H9 (cell line): ENCODE measurements around the gene P2RX2. TPM values are rescaled to one million over a fixed set of nuclear protein-coding genes. Genes with fewer than 3 reads are reported as not detected.

Experiments used
- DNase-seq: peaks from one replicate; pipeline ENCODE4 v3.0.0-alpha.2; 2017
- H2AFZ ChIP-seq: one replicate; pipeline ENCODE4 v1.6.1; 2013; ENCODE audit warnings: mild to moderate bottlenecking, low read length, control low read depth, moderate library complexity
- H2AK5ac ChIP-seq: 2 replicates; pipeline ENCODE4 v1.6.1; 2013; ENCODE audit warnings: low read length, control low read depth, mixed read lengths; ENCODE audit not compliant: insufficient read length
- H2BK120ac ChIP-seq: one replicate; pipeline ENCODE4 v1.6.1; 2013; ENCODE audit warnings: low read depth, mild to moderate bottlenecking, low read length, control low read depth, inconsistent platforms; ENCODE audit not compliant: poor library complexity, severe bottlenecking
- H2BK12ac ChIP-seq: 2 replicates; pipeline ENCODE4 v1.6.1; 2013; ENCODE audit warnings: low read length, control low read depth, mixed read lengths, low read depth; ENCODE audit not compliant: insufficient read length
- H2BK15ac ChIP-seq: 2 replicates; pipeline ENCODE4 v1.6.1; 2013; ENCODE audit warnings: low read depth, low read length, control low read depth
- H2BK20ac ChIP-seq: one replicate; pipeline ENCODE4 v1.6.1; 2013; ENCODE audit warnings: low read depth, mild to moderate bottlenecking, low read length, control low read depth, inconsistent platforms; ENCODE audit not compliant: poor library complexity, severe bottlenecking
- H2BK5ac ChIP-seq: 2 replicates; pipeline ENCODE4 v1.6.1; 2013; ENCODE audit warnings: low read length, control low read depth, mixed read lengths; ENCODE audit not compliant: insufficient read length
- H3K14ac ChIP-seq: 2 replicates; pipeline ENCODE4 v1.6.1; 2013; ENCODE audit warnings: low read length, control low read depth; ENCODE audit not compliant: insufficient read depth
- H3K18ac ChIP-seq: 2 replicates; pipeline ENCODE4 v1.6.1; 2013; ENCODE audit warnings: low read depth, mild to moderate bottlenecking, mixed read lengths, low read length, control low read depth; ENCODE audit not compliant: insufficient read length
- H3K23ac ChIP-seq: 2 replicates; pipeline ENCODE4 v1.6.1; 2013; ENCODE audit warnings: low read length, control low read depth, mixed read lengths, low read depth; ENCODE audit not compliant: insufficient read length
- H3K23me2 ChIP-seq: 2 replicates; pipeline ENCODE4 v1.6.1; 2013; ENCODE audit warnings: low read depth, mild to moderate bottlenecking, mixed read lengths, low read length, control low read depth; ENCODE audit not compliant: insufficient read length, poor library complexity, severe bottlenecking
- H3K27ac ChIP-seq: 2 replicates; pipeline ENCODE4 v1.5.1; 2013; ENCODE audit warnings: low read length, control low read depth, mixed read lengths, low read depth; ENCODE audit not compliant: insufficient read length
- H3K27me3 ChIP-seq: 2 replicates; pipeline ENCODE4 v1.6.1; 2013; ENCODE audit warnings: low read length, control low read depth, inconsistent platforms; ENCODE audit not compliant: insufficient read depth
- H3K4ac ChIP-seq: 2 replicates; pipeline ENCODE4 v1.6.1; 2013; ENCODE audit warnings: low read depth, mild to moderate bottlenecking, control low read depth, inconsistent platforms, low read length, moderate library complexity
- H3K4me1 ChIP-seq: 2 replicates; pipeline ENCODE4 v1.6.1; 2013; ENCODE audit warnings: low read length, control low read depth, inconsistent platforms; ENCODE audit not compliant: insufficient read depth
- H3K4me2 ChIP-seq: 2 replicates; pipeline ENCODE4 v1.6.1; 2013; ENCODE audit warnings: low read length, control low read depth, mixed read lengths; ENCODE audit not compliant: insufficient read length, insufficient read depth
- H3K56ac ChIP-seq: 2 replicates; pipeline ENCODE4 v1.6.1; 2013; ENCODE audit warnings: low read depth, mild to moderate bottlenecking, mixed read lengths, low read length, control low read depth; ENCODE audit not compliant: insufficient read length
- H3K79me1 ChIP-seq: 2 replicates; pipeline ENCODE4 v1.6.1; 2013; ENCODE audit warnings: low read depth, mild to moderate bottlenecking, moderate library complexity, low read length, control low read depth, inconsistent platforms; ENCODE audit not compliant: insufficient read depth, poor library complexity, severe bottlenecking
- H3K79me2 ChIP-seq: 2 replicates; pipeline ENCODE4 v1.6.1; 2013; ENCODE audit warnings: low read length, control low read depth, inconsistent platforms; ENCODE audit not compliant: insufficient read depth
- H3K9ac ChIP-seq: 2 replicates; pipeline ENCODE4 v1.6.1; 2013; ENCODE audit warnings: low read length, control low read depth, mixed read lengths; ENCODE audit not compliant: insufficient read length; ENCODE audit errors: extremely low read depth
- H3K9me3 ChIP-seq: one replicate; pipeline ENCODE4 v1.6.1; 2013; ENCODE audit warnings: low read depth, low read length, inconsistent platforms; ENCODE audit not compliant: control insufficient read depth
- H3T11ph ChIP-seq: one replicate; pipeline ENCODE4 v1.6.1; 2013; ENCODE audit warnings: mild to moderate bottlenecking, low read length, control low read depth, inconsistent platforms
- H4K20me1 ChIP-seq: one replicate; pipeline ENCODE4 v1.6.1; 2013; ENCODE audit not compliant: control insufficient read depth, insufficient read length, insufficient read depth
- H4K5ac ChIP-seq: 2 replicates; pipeline ENCODE4 v1.6.1; 2013; ENCODE audit warnings: low read depth, mild to moderate bottlenecking, mixed read lengths, low read length, control low read depth; ENCODE audit not compliant: insufficient read length
- H4K8ac ChIP-seq: replicated peaks from 2 replicates; pipeline ENCODE4 v1.6.1; 2013; ENCODE audit warnings: low read length, control low read depth, mixed read lengths, low read depth; ENCODE audit not compliant: insufficient read length
- H4K91ac ChIP-seq: 2 replicates; pipeline ENCODE4 v1.6.1; 2013; ENCODE audit warnings: low read depth, mild to moderate bottlenecking, moderate library complexity, mixed read lengths, low read length, control low read depth; ENCODE audit not compliant: insufficient read length
- H3K27ac Mint-ChIP-seq, 3 experiments: 2 replicates in 2 of 3; 3 replicates in 1 of 3; pipeline ENCODE4 v1.8.0; 2020 to 2021; ENCODE audit warnings: mixed read lengths in 3 of 3, mild to moderate bottlenecking in 1 of 3, moderate library complexity in 1 of 3
- H3K27me3 Mint-ChIP-seq: 2 replicates; pipeline ENCODE4 v1.8.0; 2021; ENCODE audit warnings: low read depth, mild to moderate bottlenecking, moderate library complexity, mixed read lengths
- H3K36me3 Mint-ChIP-seq, 3 experiments: 2 replicates in 2 of 3; 3 replicates in 1 of 3; pipeline ENCODE4 v1.8.0; 2020 to 2021; ENCODE audit warnings: low read depth in 3 of 3, mixed read lengths in 3 of 3; ENCODE audit not compliant: insufficient read depth in 1 of 3
- H3K4me1 Mint-ChIP-seq, 2 experiments: 2 replicates each; pipeline ENCODE4 v1.8.0; 2020; ENCODE audit warnings: mixed read lengths in 2 of 2
- H3K4me3 Mint-ChIP-seq, 2 experiments: 2 replicates in 1 of 2; 3 replicates in 1 of 2; pipeline ENCODE4 v1.8.0; 2020 to 2021; ENCODE audit warnings: mild to moderate bottlenecking in 2 of 2, mixed read lengths in 2 of 2, moderate library complexity in 1 of 2
- H3K9me3 Mint-ChIP-seq, 2 experiments: 2 replicates in 1 of 2; 3 replicates in 1 of 2; pipeline ENCODE4 v1.8.0; 2020; ENCODE audit warnings: mild to moderate bottlenecking in 2 of 2, mixed read lengths in 2 of 2, moderate library complexity in 1 of 2
- WGBS: extraction: QIAGEN DNeasy Blood & Tissue Kit; methylation state at CpG from one replicate; pipeline ENCODE4 v1.1.7; 2013; ENCODE audit warnings: missing lambda C conversion rate, low lambda C conversion rate, mixed read lengths; ENCODE audit not compliant: insufficient read length; ENCODE audit errors: extremely low coverage; 5-methylcytosine and 5-hydroxymethylcytosine counted together
- total RNA-seq: library from RNA; stranded (reverse); gene quantifications from 2 replicates; pipeline ENCODE4 v1.2.1, GENCODE V29; 2021
- TF ChIP-seq, protein P1 (sequence below): fragments of 200-600 bp; sonication (generic); conservative IDR thresholded peaks from 3 replicates; pipeline ENCODE4 v1.8.0; 2021; ENCODE audit warnings: antibody characterized with exemption, mild to moderate bottlenecking

P2RX2 gene
- total RNA-seq, 1 experiment from 2014 or later: 1.8 TPM

DNA sequence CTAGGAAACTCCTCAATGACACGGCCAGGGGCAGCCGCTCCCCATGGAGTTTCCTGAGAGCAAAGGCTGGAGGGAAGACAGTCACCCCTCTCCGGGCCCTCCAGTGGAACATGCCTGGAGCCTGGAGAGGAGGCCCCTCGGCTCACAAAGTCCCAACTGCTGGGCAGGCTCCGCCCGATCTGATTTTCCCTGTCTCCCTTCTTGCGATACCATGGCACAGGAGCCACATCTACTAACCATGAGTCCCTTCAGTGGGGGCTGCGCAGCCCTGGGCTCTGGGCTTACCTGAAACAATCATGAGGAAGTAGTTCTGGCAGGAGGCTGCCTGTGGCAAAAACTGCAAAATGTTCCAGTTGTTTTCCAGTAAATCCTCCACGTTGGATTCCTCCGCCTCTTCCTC lies 15.3 kb downstream of the P2RX2 start:
- H3T11ph ChIP-seq: no peak overlapping the region
- no peaks in the 10 kb centered on the region for H3K79me1 ChIP-seq
- H3K23me2 ChIP-seq: no peaks in the 10 kb centered on the region
- peaks cover 0 to 6% of the 10 kb centered on the region in 2 experiments; a peak in 3 of 4 replicates for H3K4me1 Mint-ChIP-seq
- H4K91ac ChIP-seq: no peak overlapping the region
- H3K9me3 Mint-ChIP-seq: no peaks in the 10 kb centered on the region
- H3K14ac ChIP-seq: no peak overlapping the region
- H3K27me3 Mint-ChIP-seq: no peaks in the 10 kb centered on the region
- H2BK5ac ChIP-seq: no peak overlapping the region
- no peak overlapping the region for H4K8ac ChIP-seq
- no CpG with 5 or more reads among the region's 10 CpGs for WGBS
- no peak overlapping the region for H3K9ac ChIP-seq
- no peak overlapping the region for H2BK20ac ChIP-seq
- H3K18ac ChIP-seq: no peak overlapping the region
- no peak overlapping the region for H4K5ac ChIP-seq
- no peak for DNase-seq
- H3K4ac ChIP-seq: no peak overlapping the region
- H3K4me3 Mint-ChIP-seq: no peak overlapping the region
- H3K9me3 ChIP-seq: no peaks in the 10 kb centered on the region
- H3K4me2 ChIP-seq: no peak overlapping the region
- H2BK12ac ChIP-seq: no peak overlapping the region
- no peak overlapping the region for H2BK120ac ChIP-seq
- H2BK15ac ChIP-seq: no peak overlapping the region
- no peak overlapping the region for H2AK5ac ChIP-seq
- no peaks in the 10 kb centered on the region for H4K20me1 ChIP-seq
- no peak overlapping the region for H3K27ac ChIP-seq
- TF ChIP-seq, protein P1, sequence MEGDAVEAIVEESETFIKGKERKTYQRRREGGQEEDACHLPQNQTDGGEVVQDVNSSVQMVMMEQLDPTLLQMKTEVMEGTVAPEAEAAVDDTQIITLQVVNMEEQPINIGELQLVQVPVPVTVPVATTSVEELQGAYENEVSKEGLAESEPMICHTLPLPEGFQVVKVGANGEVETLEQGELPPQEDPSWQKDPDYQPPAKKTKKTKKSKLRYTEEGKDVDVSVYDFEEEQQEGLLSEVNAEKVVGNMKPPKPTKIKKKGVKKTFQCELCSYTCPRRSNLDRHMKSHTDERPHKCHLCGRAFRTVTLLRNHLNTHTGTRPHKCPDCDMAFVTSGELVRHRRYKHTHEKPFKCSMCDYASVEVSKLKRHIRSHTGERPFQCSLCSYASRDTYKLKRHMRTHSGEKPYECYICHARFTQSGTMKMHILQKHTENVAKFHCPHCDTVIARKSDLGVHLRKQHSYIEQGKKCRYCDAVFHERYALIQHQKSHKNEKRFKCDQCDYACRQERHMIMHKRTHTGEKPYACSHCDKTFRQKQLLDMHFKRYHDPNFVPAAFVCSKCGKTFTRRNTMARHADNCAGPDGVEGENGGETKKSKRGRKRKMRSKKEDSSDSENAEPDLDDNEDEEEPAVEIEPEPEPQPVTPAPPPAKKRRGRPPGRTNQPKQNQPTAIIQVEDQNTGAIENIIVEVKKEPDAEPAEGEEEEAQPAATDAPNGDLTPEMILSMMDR: no peak
- H3K79me2 ChIP-seq: no peaks in the 10 kb centered on the region
- H3K36me3 Mint-ChIP-seq: peaks cover 72 to 98% (median 97%) of the 10 kb centered on the region in 3 experiments; a peak in 6 of 7 replicates
- no peaks in the 10 kb centered on the region for H3K27me3 ChIP-seq
- no peak overlapping the region for H3K56ac ChIP-seq
- H3K4me1 ChIP-seq: no peaks in the 10 kb centered on the region
- no peak overlapping the region for H3K27ac Mint-ChIP-seq
- no peak overlapping the region for H3K23ac ChIP-seq
- H2AFZ ChIP-seq: no peak overlapping the region
